ENCODE results near the gene RPUSD3.

- TF ChIP-seq POLR2A (IDR thresholded peaks at IDR 0.05; ENCODE audit: low read depth, low read length) (no peak), CTCF (conservative IDR thresholded peaks at IDR 0.05; ENCODE audit: low read depth, low read length) (peak; percentile 39), RCOR1 (IDR thresholded peaks at IDR 0.05; ENCODE audit: insufficient replicate concordance, low read length) (no peak), RAD21 (IDR thresholded peaks at IDR 0.05; ENCODE audit: low read length) (peak; percentile 31; the same call in 1 of the 2 replicates), MAZ (IDR thresholded peaks at IDR 0.05; ENCODE audit: borderline replicate concordance, low read depth, low read length) (no peak), MXI1 (IDR thresholded peaks at IDR 0.05; ENCODE audit: borderline replicate concordance, low read depth, low read length) (no peak), FOS (IDR thresholded peaks at IDR 0.05; ENCODE audit: low read depth, low read length) (no peak), CEBPB (IDR thresholded peaks at IDR 0.05; ENCODE audit: low read depth, low read length) (no peak), SMC3 (IDR thresholded peaks at IDR 0.05; ENCODE audit: low read depth, low read length) (0 out of 2 replicates have a peak, but pooled peaks have one; percentile 5), NFE2L2 (IDR thresholded peaks at IDR 0.05; ENCODE audit: low read depth, low read length) (no peak), CHD1 (IDR thresholded peaks at IDR 0.05; ENCODE audit: low read depth, low read length) (no peak), RFX5 (IDR thresholded peaks at IDR 0.05; ENCODE audit: low read depth, low read length) (no peak)
- TF ChIP-seq, protein P1, sequence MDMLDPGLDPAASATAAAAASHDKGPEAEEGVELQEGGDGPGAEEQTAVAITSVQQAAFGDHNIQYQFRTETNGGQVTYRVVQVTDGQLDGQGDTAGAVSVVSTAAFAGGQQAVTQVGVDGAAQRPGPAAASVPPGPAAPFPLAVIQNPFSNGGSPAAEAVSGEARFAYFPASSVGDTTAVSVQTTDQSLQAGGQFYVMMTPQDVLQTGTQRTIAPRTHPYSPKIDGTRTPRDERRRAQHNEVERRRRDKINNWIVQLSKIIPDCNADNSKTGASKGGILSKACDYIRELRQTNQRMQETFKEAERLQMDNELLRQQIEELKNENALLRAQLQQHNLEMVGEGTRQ (IDR thresholded peaks at IDR 0.05; ENCODE audit: low read depth, low read length), result no peak
- TF ChIP-seq, protein P2, sequence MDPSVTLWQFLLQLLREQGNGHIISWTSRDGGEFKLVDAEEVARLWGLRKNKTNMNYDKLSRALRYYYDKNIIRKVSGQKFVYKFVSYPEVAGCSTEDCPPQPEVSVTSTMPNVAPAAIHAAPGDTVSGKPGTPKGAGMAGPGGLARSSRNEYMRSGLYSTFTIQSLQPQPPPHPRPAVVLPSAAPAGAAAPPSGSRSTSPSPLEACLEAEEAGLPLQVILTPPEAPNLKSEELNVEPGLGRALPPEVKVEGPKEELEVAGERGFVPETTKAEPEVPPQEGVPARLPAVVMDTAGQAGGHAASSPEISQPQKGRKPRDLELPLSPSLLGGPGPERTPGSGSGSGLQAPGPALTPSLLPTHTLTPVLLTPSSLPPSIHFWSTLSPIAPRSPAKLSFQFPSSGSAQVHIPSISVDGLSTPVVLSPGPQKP (IDR thresholded peaks at IDR 0.05; ENCODE audit: borderline replicate concordance, low read depth, low read length), result no peak
Observed at GRCh38 chr3:9820946-9821345, 22.9 kb downstream of the RPUSD3 start.
